BLaER1 (cell line): ENCODE measurements around the gene UBIAD1.

ENCODE experiments used
- H3K27ac ChIP-seq: shearing (Covaris generic); formaldehyde crosslinking; 2 replicates; pipeline ENCODE4 v1.8.1; 2022
- H3K27me3 ChIP-seq: shearing (Covaris generic); formaldehyde crosslinking; 2 replicates; pipeline ENCODE4 v1.8.1; 2022
- H3K36me3 ChIP-seq: shearing (Covaris generic); formaldehyde crosslinking; 2 replicates; pipeline ENCODE4 v1.8.1; 2022
- H3K4me1 ChIP-seq: shearing (Covaris generic); formaldehyde crosslinking; 2 replicates; pipeline ENCODE4 v1.8.1; 2022
- H3K4me2 ChIP-seq: shearing (Covaris generic); formaldehyde crosslinking; 2 replicates; pipeline ENCODE4 v1.8.1; 2022
- H3K4me3 ChIP-seq: shearing (Covaris generic); formaldehyde crosslinking; 2 replicates; pipeline ENCODE4 v1.8.1; 2022
- H3K9ac ChIP-seq: shearing (Covaris generic); formaldehyde crosslinking; 2 replicates; pipeline ENCODE4 v1.8.1; 2022
- H3K9me3 ChIP-seq: shearing (Covaris generic); formaldehyde crosslinking; 2 replicates; pipeline ENCODE4 v1.8.1; 2022
- H4K20me1 ChIP-seq: shearing (Covaris generic); formaldehyde crosslinking; 2 replicates; pipeline ENCODE4 v1.8.1; 2022
- Cebpa-rat ChIP-seq: shearing (Covaris generic); IDR thresholded peaks from 2 replicates; pipeline ENCODE4 v1.8.1; 2022

Gene UBIAD1

DNA sequence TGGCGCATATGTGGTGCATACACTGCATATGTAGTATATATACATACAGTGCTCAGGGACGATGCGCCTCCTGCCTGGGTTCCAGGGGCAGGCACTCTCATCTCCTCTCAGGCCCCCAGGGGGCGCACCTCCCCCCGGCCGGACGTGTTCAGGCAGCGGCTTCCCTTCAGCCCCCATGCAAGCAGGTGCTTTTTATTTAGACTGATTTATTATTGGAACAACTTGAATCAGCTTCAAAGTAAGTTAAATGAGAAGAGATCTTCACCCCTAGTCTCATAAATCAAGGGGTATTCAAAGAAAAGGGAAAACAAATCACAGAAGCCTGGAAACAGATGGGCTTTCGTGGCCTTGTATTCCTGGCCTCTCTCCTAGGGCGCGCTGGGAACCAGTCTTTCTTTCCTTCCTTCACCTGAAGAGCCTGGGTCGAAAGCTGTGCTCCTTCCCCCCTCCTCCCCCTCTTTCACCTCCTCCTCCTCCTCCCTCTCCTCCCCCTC is 64.6 kb downstream of the UBIAD1 start:
- Histone ChIP-seq H3K4me2 (peak overlapping the region; percentile 44), H3K36me3 (no peaks in the 10 kb centered on the region), H3K27ac (no peak overlapping the region), H3K27me3 (no peaks in the 10 kb centered on the region), H4K20me1 (no peaks in the 10 kb centered on the region), H3K4me1 (peaks cover 74% of the 10 kb centered on the region), H3K9ac (no peak overlapping the region), H3K9me3 (no peaks in the 10 kb centered on the region), H3K4me3 (no peak overlapping the region)
- no peak for TF ChIP-seq Cebpa-rat
